ENCODE results near the gene PNPLA7.

GRCh38 chr9:137555179-137555578 lies 5.0 kb upstream of the PNPLA7 start:
- no peak for TF ChIP-seq POLR2AphosphoS5 (IDR thresholded peaks at IDR 0.05; ENCODE audit: borderline replicate concordance, low read depth, low read length)
- no peak for TF ChIP-seq EZH2 (IDR thresholded peaks at IDR 0.05)

All from SK-N-MC (cell line).